Tibial nerve (tissue), 3 donors: Measurements from ENCODE around the gene RNF144B.

Experiments
- EP300 ChIP-seq, 2 donors: sonication (generic); formaldehyde crosslinking; IDR thresholded peaks; one replicate each; pipeline ENCODE4 v1.6.1; 2017; ENCODE audit warnings: antibody characterized with exemption in 2 of 2, mild to moderate bottlenecking in 1 of 2
- POLR2A ChIP-seq, 2 donors: fragments of 450-650 bp; IDR thresholded peaks; one replicate each; pipeline ENCODE4 v1.6.1; 2017; ENCODE audit warnings: antibody characterized with exemption in 2 of 2, mild to moderate bottlenecking in 2 of 2, moderate library complexity in 2 of 2

GRCh38 chr6:18390476-18390875, 3.3 kb downstream of the RNF144B start:
- TF ChIP-seq POLR2A (IDR thresholded peaks at IDR 0.05) (no peak), EP300 (IDR thresholded peaks at IDR 0.05) (no peak)
